NCI-H2227 treated with DMSO at 0.1 percent for 48 hours (cell line): Measurements from ENCODE around the gene GRP.
A peak's percentile ranks its signal among the peaks of the same experiment; 100 is the strongest.
"Not testable (repeated sequence)": the region's sequence is repeated elsewhere in the genome, so short reads cannot be mapped to it uniquely, and the experiment has no call there.

ENCODE experiments used
- DNase-seq: peaks from one replicate; lab custom pipeline; 2025; lab: John Stamatoyannopoulos, UW

Gene GRP

DNA sequence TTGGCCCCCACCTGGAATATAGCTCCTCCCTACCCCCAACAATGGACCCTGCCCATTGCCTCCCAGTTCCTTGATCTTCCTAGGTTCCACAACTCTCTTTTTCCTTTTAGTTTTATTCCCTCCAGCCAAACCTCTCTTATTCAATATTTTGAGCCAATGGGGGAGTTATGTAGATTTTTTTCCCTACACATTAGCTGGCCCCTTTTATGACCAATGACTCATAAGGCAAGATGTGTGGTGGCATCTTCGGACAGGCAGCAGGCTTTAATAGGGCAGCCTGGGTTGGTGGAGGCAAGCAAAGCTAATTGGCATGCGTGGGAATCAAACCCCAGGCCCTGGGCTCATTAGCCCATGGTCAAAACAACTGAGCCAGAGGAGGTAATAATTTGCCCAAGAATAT lies 9.2 kb downstream of the GRP start:
- DNase-seq: no peak

DNA sequence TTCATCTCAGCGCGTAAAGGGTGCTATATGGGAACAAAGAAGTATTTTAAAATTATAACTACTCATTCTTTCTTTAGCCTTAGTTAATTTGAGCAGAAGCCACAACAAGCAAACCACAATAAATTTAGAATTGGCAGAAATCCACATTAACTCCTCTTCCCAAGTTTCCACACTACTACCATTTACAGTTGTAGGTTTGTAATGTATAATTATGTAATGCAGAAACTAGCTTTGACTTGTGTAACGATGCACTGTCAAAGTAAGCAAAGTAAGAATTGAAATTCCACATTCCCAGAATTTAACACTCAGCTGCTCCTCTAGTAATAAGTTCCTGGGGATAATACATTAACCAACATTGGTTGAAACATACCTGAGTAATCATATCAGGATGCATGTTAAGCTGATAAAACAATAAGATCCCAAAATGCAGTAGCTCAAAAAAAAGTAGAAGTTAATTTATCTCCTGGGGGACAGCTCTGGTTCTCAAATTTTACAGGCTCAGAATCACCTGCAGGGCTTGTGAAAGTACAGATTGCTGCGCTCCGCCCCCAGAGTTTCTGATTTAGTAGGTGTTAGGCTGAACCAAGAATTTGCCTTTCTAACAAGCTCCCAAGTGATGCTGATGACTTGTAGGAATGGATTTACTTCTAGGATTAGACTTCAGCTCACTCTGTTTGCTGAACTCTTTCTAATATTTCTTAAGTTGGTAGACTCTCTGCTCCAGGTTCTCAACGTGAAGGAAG lies 9.9 kb downstream of the GRP start:
- no peak for DNase-seq

DNA sequence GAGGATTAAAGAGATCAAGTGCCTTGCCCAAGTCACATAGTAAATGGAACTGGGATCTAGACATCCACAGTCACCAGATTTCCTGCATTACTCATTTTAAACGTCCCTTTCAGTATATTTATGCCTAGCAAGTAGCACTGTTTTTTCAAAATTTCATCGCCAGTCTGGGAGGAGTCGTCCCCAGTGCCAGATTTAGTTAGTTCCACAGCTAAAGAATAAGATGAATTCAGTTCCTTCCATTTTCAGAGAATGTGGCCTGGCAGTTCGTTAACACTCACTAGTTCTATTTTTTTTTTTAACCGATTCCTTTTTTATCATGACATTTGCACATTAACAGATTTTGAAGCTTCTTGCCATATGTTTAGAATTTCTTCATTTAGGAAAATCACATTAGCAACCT lies 11.2 kb downstream of the GRP start:
- no peak for DNase-seq

DNA sequence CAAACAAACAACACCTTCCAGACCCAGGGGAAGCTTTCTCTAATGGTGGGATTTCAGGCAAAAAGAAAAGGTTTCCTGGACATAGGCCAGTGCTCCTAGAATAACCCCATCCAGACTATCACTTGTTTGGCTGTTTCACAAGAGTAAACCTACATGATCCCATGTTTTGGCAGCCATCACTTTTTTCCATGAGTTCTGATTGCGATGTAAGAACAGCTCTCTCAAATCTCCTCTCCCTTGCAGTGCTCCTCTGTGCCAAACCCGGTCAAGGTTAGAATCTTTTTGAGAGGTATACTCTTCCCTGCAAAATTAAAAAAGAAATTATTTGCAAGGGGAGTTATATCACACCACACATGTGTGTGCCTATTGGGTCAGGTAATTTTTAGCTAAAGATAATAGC lies 11.9 kb downstream of the GRP start:
- DNase-seq: no peak

DNA sequence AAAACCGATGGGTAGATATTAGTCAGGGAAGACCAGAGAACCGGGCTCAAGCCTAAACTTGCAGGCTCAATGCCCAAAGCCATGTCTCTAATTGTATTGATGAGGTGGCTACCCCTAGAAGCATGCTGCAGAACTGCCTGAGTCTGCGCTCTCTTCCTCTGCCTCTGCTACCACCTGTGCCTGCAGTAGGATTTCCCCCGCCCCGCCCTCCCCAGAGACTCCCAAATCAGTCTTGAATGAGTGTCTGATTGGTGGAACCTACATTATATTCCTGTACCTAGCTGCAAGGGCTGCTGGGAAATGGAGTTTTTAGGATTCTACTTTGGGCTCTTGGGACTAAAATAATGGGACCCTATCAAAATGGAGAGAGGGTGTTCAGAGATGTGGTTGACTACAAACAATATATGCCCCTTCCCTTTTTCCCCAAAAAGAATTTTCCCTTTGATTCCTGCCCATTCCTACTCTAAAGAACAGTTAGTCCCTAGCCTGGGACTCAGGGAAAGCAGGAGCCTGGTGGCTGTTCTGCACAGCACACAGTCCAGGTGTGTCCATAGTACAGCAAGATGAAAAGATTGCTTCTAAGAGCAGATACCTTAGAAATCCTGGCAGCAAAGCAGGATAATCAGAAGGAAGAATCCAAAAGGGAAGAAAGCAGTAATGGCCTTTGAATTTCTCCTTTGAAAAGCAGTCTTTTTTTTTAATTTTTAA lies 12.5 kb downstream of the GRP start:
- DNase-seq: no peak

DNA sequence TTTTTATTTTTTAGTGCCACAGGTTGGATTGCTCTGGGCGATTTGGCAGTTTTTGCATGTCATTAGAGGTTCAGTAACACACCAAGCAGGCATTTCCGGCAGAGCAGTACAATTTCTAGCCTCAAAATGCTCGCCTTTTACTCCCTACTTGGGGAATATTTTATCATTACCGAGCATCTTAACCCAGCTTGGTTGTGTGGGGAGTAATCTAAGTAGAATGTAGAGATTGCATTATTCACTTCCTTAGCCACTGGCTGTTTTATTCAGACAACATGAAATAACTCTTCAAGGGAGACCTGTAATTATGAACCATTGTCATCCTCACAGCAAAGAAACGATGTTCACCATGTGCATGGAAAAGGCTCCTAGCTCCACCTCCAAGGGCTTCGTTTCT lies 13.1 kb downstream of the GRP start:
- no peak for DNase-seq

DNA sequence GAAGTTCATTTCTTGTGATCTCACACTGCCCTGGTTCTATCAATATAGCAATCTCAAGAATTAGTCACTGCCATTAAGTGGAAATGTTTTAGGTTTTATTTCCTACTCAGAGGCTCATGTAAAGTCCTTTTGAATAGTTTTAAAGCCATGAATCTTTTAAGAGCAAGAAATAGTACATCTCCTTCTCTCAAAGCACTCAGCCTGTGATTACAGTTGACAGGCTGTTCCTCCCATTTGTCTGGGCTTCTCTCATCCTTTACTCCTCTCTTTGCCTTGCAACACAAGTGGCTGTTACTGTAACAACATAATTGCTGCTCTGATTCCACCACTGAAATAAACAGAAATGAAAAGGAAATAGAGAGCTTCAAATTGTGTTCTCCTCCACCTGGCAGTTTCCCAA lies 18.4 kb downstream of the GRP start:
- peak; percentile 98 for DNase-seq

DNA sequence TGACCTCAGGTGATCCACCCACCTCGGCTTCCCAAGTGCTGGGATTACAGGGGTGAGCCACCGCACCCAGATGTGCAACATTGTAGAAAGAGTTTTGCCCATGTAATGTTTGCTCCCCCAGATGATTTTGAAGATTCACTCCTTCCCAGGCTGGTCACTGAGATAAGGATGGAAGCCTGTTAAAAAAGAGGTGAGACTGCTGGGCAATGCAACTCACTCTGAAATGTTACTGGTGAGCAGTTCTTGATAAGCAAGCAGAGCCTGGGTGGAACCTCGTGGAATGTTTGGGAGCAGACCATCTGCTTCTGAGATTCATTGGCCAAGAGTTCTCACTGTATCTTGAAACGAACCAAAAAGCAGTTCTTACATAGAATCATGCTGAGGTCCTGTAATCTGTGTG lies 19.7 kb downstream of the GRP start:
- no peak for DNase-seq

DNA sequence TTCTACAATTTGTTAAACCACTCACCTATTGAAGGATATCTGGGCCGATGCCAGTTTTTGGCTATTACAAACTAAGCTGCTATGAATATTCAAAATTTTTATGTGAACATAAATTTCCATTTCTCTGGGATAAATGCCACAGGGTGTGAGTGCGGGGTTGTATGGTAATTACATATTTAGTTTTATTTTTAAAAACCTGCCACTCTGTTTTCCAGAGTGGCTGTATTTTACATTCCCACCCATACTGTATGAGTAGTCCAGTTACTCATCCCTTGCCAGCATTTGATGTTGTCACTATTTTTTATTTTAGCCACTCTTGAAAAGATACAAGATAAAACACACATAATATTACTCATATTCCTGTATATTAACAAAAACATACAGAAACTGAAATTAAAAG lies 22.9 kb downstream of the GRP start:
- DNase-seq: no peak

DNA sequence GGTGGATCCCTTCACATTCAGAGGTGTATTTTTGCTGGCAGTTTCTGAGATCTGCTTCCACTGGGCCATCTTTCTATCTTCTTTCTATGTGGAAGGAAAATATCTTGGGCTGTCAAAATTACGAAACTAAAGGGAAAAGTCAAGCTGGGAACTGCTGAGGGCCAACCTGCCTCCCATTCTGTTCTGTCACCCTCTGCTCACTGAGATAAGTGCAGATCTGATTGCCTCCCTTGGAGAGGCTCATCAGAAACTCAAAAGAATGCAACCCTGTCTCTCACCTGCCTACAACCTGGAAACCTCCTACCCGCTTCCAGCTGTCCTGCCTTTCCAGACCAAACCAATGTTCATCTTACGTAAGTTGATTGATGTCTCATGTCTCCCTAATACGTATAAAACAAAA lies 26.8 kb downstream of the GRP start:
- DNase-seq: no peak

DNA sequence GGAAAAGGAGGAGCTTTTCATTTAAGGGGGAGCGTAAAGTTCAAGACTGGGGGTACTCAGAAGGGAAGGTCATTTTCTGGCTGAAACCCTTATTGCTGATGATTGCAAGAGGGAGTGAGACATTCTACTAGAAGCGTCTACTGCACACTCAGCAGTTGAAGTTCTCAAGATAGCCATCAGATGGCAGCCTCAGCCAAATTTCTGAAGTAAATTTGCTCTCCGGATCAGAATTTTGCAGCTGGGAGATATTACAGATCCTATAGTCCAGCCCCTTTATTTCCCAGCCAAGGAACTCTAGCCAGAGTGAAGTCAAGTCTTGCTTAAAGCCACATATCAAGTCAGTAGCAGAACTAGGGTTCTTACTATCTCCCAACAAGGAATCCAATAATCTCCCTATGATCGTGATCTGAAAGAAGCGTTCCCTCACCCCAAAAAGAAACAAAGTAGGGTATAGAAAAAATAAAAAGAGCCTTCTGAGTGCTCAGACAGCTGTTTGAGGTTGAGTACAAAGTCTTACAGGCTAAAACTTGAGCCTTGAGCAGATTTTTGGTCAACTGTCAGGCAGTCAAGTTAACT lies 29.3 kb downstream of the GRP start:
- DNase-seq: peak; percentile 81

DNA sequence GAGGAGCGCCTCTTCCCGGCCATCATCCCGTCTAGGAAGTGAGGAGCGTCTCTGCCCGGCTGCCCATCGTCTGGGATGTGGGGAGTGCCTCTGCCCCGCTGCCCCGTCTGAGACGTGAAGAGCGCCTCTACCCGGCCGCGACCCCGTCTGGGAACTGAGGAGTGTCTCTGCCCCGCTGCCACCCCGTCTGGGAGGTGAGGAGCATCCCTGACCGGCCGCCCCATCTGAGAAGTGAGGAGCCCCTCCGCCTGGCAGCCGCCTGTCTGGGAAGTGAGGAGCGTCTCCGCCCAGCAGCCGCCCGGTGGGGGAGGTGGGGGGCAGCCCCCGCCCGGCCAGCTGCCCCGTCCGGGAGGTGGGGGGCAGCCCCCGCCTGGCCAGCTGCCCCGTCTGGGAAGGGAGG lies 35.5 kb downstream of the GRP start:
- not testable (repeated sequence) for DNase-seq

DNA sequence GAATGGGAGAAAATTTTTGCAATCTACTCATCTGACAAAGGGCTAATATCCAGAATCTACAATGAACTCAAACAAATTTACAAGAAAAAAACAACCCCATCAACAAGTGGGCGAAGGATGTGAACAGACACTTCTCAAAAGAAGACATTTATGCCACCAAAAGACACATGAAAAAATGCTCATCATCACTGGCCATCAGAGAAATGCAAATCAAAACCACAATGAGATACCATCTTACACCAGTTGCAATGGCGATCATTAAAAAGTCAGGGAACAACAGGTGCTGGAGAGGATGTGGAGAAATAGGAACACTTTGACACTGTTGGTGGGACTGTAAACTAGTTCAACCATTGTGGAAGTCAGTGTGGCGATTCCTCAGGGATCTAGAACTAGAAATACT lies 41.9 kb downstream of the GRP start:
- not testable (repeated sequence) for DNase-seq

DNA sequence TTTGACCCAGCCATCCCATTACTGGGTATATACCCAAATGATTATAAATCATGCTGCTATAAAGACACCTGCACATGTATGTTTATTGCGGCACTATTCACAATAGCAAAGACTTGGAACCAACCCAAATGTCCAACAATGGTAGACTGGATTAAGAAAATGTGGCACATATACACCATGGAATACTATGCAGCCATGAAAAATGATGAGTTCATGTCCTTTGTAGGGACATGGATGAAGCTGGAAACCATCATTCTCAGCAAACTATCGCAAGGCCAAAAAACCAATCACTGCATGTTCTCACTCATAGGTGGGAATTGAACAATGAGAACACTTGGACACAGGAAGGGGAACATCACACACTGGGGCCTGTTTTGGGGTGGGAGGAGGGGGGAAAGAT lies 42.3 kb downstream of the GRP start:
- DNase-seq: not testable (repeated sequence)

DNA sequence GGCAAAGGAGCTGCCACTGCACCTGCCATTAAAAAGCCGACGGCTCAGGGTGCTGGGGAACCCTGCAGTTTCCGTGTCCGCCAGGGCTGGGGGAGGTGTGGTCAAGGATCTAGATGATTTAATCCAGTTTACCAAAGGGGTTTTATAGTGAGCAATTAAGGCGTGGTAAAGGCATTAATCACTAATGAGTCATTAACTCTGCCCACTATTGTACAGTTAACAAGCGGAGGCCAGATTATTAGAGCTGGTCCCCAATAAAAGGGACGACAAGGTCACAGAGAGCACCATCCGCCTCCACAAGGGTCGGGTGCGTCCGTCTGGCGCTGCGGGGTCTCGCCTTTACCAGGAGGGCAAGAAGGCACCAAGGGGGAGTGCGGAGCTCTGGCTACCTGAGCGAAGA lies 43.7 kb downstream of the GRP start:
- no peak for DNase-seq

DNA sequence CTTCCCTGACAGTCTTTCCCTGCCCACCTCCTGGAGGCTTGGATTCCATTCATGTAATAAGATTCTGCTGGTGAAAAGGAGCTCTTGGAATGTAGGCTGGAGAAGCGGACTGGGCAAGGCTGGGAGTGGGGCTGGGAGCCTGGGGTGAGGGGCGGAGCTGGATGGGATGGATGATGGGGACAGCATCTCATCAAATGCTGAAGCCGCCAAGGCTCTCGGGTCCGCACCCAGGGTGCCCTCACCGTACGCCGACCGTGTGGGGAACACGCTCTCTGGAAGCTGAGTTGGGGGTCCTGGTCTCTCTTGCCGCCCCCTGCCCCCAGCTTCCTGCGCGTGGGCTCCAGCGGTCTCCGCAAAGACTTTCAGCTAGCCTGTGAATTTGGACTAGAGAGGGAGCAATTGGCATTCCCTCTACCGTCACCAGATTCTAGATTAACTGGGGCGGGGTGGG lies 44.2 kb downstream of the GRP start:
- no peak for DNase-seq

DNA sequence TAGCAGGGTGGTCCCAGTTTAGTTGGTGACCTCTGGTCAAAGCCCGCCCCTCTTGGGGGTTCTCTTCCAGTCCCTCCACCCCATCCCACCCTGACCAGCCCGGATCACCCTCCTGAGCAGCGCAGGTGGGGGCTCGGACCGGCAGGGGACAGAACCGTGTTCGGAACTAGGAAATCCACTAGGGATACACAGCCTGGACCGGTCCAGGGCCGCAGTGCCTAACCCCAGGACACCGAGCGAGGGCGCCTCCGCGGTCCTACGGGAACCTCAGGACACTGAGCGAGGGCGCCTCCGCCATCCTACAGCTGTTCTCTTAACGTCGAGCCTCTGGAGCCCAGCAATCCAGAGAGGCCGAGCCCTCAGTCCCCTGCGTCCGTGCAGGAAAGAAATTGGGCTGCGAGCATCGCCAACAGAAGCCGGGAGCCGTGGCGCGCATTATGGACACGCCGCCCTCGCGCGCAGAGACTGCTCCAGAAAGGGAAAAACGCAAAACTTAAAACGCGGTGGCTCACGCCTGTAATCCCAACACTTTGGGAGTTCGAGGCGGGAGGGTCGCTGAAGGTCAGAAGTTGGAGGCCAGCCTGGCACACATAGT lies 44.8 kb downstream of the GRP start:
- DNase-seq: no peak

DNA sequence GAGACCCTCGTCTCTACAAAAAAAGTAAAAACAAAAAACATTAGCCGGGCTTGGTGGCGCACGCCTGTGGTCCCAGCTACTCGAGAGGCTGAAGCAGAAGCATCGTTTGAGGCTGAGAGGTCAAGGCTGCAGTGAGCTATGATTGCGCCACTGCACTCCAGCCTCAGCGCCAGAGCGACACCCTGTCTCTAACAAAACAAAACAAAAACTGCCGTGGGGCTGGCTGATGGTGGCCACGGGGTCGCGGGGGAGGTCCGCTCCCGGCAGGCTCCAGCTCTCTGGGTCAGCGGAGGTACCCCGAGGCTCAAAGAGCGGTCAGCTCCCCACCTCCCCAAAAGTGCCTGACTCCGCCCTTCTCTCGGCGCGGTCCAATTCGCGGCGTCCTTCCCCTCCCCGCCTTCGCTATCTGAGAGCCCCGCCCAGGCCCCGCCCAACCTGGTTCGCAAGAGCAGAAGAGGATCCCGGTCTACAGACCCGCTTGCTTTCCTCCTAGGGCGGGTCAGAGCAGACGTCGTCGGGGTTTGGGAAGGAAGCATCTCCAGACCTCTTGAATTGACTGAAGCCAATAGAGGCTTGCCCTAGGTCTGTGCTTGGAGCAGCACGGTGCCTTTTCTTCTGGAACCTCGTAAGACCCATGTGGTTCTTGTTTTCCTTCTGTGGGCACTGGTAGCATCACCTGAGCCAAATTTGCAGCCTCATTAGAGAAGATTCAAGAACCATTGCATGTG lies 45.5 kb downstream of the GRP start:
- no peak for DNase-seq

DNA sequence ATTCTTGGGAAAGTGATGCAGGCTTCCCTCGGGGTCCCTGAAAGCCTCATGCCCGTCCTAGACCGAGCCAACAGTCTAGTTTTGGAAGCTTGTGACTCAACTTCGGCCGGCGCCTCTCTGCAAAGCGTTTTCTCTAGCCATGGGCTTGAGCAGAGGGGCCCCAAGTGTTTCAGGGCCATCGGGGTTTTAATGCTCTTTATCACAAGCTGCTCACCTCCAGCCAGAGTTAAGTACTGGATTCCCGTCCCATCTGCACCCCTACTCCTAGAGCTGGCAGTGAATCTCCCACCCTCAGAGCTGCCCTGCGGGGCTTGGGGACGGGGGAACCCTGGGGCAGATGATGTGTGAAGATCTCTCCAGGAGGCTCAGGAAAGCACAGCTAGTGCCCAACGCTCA lies 46.0 kb downstream of the GRP start:
- no peak for DNase-seq

DNA sequence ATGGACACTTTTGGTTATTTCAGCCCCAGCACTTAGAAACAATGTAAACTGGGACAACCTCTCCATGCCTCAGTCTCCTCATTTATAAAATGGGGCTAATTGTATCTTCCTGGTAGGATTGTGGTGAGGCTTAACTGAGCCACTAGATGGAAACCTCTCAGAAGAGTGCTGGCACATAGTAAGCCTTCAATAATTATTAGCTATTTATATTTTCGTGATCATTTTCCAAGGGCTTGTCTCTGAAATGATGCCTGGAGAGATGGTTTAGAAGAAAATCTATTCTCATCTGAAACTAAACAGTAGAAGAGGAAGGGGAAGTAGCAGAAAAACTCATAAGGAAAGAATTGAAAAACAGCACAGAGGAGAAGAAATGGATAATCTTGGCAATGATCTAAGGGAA lies 46.5 kb downstream of the GRP start:
- DNase-seq: no peak

DNA sequence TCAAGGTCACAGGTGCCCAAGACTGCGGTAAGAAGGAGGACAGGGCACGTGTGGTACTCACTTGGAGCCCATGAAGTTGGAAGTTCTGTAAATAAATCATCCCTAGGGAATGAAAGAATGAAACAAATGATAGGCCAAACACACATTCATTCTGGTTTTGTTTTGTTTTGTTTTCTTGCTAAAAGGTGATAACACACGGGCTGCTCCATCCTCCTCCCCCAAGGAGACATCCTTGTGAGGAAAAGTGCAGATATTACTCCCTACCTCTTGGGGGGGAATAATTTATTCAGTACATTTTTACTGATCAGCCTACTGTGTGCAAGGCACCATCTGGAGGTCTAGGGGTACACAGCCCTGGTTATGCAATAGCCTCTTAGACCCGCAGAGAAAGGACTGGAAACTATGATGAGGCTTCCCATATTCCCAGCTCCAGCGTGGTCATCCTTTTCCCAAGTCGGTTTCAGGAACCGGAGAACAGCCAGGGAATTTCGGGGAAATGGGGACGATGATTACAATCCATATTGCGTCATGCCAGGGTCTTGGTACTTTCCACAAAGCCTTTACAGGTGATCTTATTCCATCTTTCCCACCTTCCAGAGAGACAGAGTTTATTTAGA lies 47.0 kb downstream of the GRP start:
- no peak for DNase-seq
